ENCODE results near the gene DBNDD1.

DNA sequence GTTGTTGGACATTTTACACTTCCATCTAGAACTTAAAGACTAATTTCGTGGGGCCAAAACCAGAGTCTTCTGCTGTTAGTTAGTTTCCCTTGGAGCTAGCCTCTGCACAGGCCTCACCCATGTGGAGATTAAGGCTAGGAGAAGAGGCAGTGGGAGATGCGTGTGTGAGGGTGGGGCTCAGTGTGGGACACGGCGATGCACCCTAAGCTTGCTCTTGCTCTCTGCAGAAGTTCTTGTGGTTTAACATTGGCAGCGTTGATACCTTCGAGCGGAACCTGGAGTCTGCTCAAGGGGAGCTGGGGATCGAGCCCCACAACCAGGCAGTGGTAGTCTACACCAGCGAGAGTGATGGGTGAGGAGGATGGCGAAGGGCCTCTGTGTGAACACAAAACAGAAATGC, 34.0 kb downstream of the DBNDD1 start:
- TF ChIP-seq, protein P1, sequence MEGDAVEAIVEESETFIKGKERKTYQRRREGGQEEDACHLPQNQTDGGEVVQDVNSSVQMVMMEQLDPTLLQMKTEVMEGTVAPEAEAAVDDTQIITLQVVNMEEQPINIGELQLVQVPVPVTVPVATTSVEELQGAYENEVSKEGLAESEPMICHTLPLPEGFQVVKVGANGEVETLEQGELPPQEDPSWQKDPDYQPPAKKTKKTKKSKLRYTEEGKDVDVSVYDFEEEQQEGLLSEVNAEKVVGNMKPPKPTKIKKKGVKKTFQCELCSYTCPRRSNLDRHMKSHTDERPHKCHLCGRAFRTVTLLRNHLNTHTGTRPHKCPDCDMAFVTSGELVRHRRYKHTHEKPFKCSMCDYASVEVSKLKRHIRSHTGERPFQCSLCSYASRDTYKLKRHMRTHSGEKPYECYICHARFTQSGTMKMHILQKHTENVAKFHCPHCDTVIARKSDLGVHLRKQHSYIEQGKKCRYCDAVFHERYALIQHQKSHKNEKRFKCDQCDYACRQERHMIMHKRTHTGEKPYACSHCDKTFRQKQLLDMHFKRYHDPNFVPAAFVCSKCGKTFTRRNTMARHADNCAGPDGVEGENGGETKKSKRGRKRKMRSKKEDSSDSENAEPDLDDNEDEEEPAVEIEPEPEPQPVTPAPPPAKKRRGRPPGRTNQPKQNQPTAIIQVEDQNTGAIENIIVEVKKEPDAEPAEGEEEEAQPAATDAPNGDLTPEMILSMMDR (conservative IDR thresholded peaks at IDR 0.05; ENCODE audit: low read depth, low read length) = no peak
- TF ChIP-seq EZH2 (IDR thresholded peaks at IDR 0.05; ENCODE audit: borderline replicate concordance, low read depth, low read length, poor library complexity, severe bottlenecking) = no peak
